Measurements from ENCODE around the gene NAIF1. TPM values are rescaled to one million over a fixed set of nuclear protein-coding genes. Genes with fewer than 3 reads are reported as not detected.

The NAIF1 gene
- total RNA-seq, 1 experiment from 2014 or later = 11.0 TPM

DNA sequence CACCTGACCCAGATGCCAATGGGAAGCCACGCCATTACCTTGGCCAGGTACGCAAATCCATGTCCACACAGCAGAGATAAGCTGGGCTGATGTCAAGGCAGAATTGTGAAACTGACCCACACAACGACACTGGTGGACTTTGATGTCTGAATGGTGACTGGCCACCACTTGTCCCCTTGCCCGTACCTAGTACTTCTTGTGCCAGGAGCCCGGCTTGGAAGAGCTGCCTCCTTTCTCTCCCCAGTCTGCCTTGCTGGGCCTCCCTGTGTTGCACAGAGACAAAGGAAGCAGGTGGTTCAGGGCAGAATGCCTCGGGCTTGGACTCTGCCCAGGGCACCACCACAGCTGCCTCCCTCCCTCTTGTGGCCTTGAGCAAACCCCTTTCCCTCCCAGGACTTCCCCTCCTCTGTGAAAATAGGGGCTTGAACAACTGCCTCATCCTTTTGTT lies 37.1 kb upstream of the NAIF1 start (continued):
- TF ChIP-seq ZBTB33 (IDR thresholded peaks at IDR 0.05; ENCODE audit: extremely low read depth, insufficient replicate concordance, low read length) (no peak), ELF1 (IDR thresholded peaks at IDR 0.05; ENCODE audit: borderline replicate concordance, low read depth) (no peak), EGR1 (IDR thresholded peaks at IDR 0.05; ENCODE audit: low read depth) (no peak), CEBPB (IDR thresholded peaks at IDR 0.05; ENCODE audit: low read depth) (no peak)
- TF ChIP-seq, protein P1, sequence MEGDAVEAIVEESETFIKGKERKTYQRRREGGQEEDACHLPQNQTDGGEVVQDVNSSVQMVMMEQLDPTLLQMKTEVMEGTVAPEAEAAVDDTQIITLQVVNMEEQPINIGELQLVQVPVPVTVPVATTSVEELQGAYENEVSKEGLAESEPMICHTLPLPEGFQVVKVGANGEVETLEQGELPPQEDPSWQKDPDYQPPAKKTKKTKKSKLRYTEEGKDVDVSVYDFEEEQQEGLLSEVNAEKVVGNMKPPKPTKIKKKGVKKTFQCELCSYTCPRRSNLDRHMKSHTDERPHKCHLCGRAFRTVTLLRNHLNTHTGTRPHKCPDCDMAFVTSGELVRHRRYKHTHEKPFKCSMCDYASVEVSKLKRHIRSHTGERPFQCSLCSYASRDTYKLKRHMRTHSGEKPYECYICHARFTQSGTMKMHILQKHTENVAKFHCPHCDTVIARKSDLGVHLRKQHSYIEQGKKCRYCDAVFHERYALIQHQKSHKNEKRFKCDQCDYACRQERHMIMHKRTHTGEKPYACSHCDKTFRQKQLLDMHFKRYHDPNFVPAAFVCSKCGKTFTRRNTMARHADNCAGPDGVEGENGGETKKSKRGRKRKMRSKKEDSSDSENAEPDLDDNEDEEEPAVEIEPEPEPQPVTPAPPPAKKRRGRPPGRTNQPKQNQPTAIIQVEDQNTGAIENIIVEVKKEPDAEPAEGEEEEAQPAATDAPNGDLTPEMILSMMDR (IDR thresholded peaks at IDR 0.05 in 2 of 3, conservative IDR thresholded peaks at IDR 0.05 in 1 of 3; ENCODE audit: borderline replicate concordance in 1 of 3, insufficient read depth in 1 of 3, low read depth in 2 of 3, low read length in 2 of 3) = no peak

DNA sequence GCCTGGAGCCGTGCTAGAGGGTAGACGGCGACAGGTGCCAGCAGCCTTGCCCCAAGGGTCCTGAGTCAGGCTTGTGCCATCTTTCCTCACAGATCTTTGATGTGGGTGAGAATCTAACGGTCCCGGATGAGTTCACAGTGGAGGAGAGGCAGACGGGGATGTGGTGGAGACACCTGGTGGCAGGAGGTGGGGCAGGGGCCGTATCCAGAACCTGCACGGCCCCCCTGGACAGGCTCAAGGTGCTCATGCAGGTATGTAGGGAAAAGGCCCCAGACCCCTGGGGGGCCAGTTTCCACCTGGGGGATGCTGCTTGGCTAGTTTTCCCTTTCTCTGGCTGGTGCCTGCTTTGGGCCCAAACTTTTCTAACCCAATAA lies 36.5 kb upstream of the NAIF1 start:
- Histone ChIP-seq H3K79me2 (ENCODE audit: insufficient read depth, low read length) (peaks cover 31% of the 10 kb centered on the region), H3K27me3 (ENCODE audit: insufficient read depth, low read length) (no peaks in the 10 kb centered on the region), H3K4me3 (replicated peaks in 1 of 2; ENCODE audit: low read depth in 1 of 2, low read length in 2 of 2) (no peak overlapping the region), H3K9me3 (ENCODE audit: control insufficient read depth in 1 of 2, insufficient read depth in 1 of 2, low read depth in 1 of 2, low read length in 2 of 2) (no peaks in the 10 kb centered on the region), H3K36me3 (ENCODE audit: control insufficient read depth in 1 of 2, insufficient read depth in 2 of 2, low read length in 2 of 2) (peaks cover 13 to 39% of the 10 kb centered on the region in 2 experiments), H2AFZ (ENCODE audit: low read depth, low read length, poor library complexity, severe bottlenecking) (no peak overlapping the region), H3K9me2 (ENCODE audit: insufficient read depth) (no peaks in the 10 kb centered on the region), H3K4me2 (ENCODE audit: low read length) (no peak overlapping the region), H4K20me1 (ENCODE audit: insufficient read depth) (no peaks in the 10 kb centered on the region; the same call in 1 of the 2 replicates), H3K27ac (ENCODE audit: low read depth, low read length) (no peak overlapping the region), H3K4me1 (ENCODE audit: control insufficient read depth in 1 of 2, insufficient read depth in 2 of 2, low read length in 2 of 2) (peaks cover 8 to 13% of the 10 kb centered on the region in 2 experiments), H3K9ac (ENCODE audit: low read length) (no peak overlapping the region)
- RAD21 ChIA-PET (ENCODE audit: low non-redundant PET in 1 of 2, low total read pairs in 2 of 2, uncharacterized antibody in 2 of 2, unreplicated experiment in 2 of 2) = no interaction called here
- intact Hi-C loops (cut with micrococcal nuclease) = no loop called here
- CTCF ChIA-PET = no interaction called here
- POLR2A ChIA-PET = no interaction called here
- TF ChIP-seq RAD21 (IDR thresholded peaks at IDR 0.05; ENCODE audit: low read depth) (peak; percentile 50), SIN3A (IDR thresholded peaks at IDR 0.05; ENCODE audit: low read depth) (no peak)
- TF ChIP-seq, protein P1 (IDR thresholded peaks at IDR 0.05 in 2 of 3, conservative IDR thresholded peaks at IDR 0.05 in 1 of 3; ENCODE audit: borderline replicate concordance in 1 of 3, insufficient read depth in 1 of 3, low read depth in 2 of 3, low read length in 2 of 3) = peak; percentile 17 to 46 (median 31); a peak in 4 of 6 replicates
- no peak for DNase-seq (ENCODE audit: low read depth, low spot score)
- peak; percentile 54; the same call in 1 of the 2 replicates for ATAC-seq
- BruUV-seq (replicated peaks) = no TSS peak

All from HCT116 (cell line).